ENCODE measurements around the gene DPY19L1.
"Not testable (repeated sequence)": the region's sequence is repeated elsewhere in the genome, so short reads cannot be mapped to it uniquely, and the experiment has no call there.

The DPY19L1 gene

DNA sequence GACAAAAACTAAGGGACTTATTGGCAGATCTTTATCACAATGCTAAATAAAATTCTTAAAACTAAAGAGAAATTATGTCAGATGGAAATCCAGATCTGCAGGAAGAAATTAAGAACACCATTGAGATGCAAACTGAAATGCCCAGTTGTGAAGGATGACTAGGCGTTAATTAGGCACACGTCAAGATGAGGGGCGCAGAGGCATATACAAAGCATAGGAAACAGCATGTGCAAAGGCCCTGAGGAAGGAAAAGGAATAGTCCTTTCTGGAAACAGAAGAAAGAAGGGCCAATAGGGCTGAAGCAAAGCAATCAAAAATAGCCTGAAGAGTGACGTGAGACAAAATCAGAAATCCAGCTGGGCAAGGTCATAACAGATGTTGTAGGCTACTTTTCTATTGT, 53.1 kb downstream of the DPY19L1 start:
- not testable (repeated sequence) for DNase-seq

DNA sequence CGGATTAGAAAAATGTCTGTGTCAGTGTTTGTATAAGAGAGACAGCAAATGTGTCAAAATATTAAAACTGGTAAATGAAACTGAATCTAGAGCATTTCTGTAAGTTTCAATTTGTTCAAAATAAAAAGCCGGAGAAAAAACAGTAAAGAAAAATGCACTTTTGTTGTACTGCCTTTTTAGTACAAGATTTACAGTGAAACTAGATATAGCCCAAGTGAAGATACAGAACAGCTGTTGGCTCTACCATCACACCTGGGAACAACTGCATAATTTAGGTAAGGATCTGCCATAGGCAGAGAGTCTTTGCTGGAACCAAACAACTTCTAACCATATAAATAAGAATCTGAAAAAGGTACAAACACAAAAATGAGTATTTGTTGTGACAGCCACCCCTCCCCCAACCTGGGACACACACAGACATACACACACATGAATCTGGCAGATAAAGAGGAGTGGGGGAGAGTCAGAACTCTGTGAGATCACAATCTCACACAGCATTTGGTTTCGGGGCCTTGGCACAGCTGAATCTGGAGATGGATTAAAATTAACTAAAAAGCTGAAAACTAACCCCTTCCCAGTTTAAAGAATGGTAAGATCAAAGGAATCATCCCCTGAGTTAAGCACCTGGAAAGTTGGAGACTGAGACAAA, 54.8 kb downstream of the DPY19L1 start:
- no peak for DNase-seq

DNA sequence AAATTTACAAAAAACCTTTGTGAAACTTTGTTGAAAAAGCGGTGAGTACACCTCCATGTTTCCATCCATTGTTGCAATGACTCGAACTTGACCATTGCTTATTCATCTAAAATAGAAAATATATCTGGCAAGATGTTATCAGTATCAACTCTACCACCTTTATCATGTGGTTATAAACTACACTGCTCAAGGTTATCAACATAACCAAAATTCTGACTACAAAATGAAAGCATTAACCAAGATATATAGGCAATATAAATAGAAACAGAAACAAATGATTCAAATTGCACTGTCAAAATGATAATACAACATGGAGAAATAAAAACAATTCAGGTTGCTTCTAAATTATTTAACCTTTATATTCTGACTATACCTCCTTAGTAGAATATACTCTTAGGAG, 58.2 kb downstream of the DPY19L1 start:
- not testable (repeated sequence) for DNase-seq

DNA sequence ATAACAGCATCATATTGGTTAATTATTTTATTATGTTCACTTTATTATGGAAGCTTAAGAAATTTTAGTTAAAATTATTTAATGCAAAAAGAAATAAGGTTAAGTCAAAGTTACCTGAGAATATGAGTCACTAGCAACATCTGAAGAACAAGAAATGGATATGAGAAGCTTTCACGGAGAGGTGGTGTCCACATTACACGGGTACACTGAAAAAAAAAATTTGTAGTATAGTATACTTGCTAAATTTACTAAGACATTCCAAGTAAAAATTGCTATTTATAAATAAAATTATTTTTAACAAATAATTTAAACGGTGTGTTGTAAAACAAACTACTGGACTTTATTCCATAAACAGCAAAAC, 63.9 kb downstream of the DPY19L1 start:
- no peak for DNase-seq

DNA sequence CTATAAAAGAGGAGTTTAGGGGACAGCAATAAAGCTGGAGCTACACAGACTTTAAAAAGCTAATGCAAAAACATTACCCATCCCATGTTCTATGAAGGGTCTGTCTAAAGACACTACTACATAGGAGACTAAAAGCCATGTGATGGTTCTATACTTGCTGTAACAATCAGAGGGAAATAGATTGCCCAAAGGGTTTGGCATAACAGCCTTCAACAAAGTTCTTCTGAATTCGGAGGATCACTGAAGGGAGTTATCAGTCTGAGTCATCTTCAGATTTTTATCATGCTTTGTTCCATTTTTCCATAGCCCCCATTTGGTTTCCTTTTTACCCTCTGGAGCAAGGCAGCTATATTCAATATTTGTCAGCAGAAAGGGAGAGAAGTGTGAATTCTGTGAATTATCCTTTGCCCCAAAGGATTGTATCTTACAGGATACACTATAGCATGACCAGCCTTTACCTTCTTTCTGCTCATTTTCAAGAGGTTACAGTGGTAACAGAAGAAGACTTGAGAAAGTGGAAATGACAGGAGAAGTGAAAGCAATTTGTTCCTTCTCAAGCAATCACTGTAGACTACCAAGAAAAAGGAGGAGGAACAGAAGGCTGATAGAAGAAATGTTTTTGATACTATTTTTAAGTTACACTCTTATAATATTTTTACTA, 64.4 kb downstream of the DPY19L1 start:
- not testable (repeated sequence) for DNase-seq

DNA sequence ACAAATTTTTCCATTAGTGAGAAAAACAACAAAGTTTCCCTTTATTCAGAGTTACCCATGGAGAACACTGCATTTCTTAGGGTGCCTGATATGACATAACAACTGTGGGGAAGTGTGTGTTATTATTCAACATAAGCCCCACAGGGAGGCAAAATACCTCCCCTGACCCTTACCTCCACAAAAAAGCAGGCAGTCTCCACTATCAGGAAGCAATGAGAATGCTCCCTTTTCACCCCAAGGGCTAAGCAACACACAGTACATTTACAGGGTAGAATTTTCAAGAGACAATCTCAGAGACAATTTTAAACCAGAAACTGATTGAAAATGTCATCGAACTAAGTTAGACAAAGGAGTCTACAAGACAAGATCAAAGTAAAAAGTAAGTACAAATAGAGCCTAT, 69.5 kb downstream of the DPY19L1 start:
- DNase-seq = not testable (repeated sequence)

DNA sequence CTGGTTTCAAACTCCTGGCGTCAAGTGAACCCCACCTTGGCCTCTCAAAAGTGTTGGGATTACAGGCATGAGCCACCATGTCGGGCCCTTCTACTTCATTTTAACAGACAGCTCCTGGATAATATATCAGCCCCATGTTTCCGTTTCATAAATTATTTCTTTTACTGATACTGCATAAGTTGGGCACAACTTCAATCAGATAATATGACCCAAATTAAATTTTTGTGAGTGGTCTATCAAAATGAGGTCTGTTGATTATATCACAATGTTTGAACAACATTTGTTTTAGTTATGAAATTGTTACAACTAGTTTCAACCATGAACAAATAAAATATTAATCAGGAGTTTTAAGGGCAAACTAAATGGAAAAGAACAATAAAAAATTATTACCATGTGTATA, 70.8 kb downstream of the DPY19L1 start:
- not testable (repeated sequence) for DNase-seq

DNA sequence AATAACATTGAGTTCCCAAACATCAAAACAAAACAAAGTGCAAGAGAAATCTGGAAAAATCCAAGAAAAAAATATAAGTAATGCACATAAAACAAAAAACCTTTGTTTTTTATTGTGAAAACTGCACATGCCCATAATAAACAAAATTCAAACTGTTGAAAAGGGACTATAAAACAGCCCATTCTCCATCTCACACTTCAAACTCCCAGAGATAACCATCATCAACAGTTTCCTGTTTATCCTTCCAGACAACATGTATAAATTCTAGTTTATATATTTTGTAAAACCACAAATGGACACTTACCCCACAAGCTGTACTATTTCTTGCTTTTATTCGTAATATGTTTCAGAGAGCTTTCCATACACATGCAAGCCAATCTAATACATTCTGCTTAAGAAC, 79.3 kb downstream of the DPY19L1 start:
- no peak for DNase-seq

DNA sequence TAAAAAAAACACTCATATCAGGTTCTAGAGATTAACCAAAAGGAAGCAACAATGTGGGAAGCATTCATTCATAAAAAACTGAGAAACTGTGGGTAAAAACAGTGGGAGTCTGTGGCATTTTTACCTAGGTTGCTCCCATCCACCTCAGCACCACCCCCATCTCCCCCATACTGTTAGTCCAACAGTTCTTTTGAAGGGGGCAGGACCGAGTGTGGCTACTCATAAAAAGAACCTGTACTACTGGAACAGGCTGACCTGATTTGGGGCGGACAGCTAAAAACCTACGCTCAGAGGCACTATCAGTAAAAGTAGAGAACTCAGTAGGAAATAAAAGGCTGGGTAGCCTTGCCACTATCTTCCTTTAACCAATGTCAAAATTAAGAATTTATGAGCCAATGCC, 84.5 kb downstream of the DPY19L1 start:
- DNase-seq = no peak

DNA sequence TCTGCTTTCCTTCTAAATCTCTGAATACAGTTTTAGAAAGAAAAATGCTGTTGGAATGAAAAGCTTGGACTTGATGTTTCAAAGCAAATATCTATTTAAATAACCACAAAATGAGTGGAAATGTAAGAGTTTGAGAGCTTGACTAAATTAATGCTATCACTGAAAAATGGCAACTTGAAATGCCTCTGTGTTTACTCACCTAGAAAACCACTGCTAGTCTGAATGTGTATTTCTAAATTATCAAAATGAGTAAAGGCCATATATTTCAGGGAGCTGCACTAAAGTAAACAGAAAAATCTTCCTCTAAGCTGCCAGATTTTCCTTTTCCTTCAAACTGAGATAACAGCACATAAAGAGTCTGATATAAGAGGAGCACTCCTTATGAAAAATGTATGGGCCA, 87.9 kb downstream of the DPY19L1 start:
- DNase-seq = no peak

DNA sequence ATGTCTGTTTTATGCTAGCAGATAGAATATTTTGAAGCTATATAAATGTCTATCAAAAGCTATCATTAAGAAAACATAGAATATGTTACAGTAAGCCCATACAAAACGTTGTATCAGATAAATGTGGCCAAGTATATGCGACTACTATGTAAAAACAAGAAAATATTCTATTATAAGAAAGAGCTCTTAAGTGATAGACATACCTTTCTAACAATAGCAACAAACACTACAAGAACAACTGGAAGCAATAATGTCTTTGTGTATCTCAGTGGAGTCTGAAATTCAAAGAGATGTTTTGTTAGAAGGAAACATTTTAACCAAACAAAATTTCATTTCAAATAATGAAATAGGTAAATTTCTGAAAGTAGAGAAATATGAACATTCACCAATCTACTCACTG, 89.9 kb downstream of the DPY19L1 start:
- DNase-seq = not testable (repeated sequence)

DNA sequence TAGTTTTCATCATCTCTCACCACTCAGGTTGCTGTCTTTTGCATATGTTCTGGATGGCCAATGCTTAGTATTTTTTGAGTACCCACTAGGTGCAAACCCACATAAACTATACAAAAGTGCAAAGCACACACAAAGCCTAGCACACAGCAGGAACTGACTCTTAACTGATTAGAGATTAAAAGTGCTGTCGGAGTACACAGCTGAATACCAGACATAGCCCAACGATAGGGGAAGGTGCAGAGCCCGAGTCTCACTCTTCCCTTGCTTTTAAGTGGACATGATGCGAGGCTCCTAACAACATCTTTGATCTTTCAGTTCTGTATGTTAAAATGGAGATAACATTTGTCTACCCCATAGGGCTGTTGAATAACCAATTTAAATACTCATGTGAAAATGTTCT, 90.8 kb downstream of the DPY19L1 start:
- no peak for DNase-seq

DNA sequence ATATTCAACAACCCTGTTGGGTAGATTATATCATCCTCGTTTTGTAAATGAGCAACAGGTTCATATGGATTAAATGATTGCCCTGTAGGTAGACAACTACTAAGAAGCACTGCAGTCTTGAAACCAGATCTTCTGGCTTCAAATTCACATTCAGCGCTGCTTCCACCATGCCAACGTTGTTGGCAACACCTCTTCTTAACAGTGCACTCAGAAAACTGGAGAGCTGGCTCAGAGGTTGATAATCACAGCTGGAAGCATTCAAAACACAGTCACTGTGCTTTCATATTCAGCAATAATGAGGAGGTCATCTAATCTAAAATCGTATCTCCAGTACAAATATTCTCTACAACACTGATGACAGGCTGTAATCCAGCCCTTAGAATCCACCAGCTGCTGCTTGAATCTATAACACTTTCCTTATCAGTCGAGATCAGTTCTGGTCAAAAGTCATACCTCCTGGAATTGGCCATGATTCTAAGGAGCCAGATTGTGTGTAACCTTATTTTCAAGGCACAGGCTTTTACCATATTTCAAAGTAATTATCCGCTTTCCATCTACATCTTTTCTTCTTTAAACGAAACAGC, 91.3 kb downstream of the DPY19L1 start:
- DNase-seq = not testable (repeated sequence)

DNA sequence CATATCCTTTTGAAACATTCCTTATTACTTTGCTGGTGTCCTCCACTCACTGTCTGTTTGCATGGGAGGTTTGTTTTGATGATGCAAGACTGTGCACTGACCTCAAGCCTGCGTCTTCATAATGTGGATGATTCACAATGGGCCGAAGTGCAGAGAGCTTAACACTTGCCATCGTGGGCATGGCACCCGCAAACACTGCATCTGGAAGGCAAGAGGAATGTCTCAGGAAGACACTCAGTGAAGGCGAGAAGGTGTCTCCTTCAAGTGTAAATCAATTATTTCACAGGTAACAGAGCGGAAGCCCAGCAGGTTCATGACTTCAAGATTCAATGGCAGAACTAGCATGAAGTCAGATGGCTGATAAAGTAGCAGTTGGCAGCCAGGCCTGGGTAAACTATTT, 98.1 kb downstream of the DPY19L1 start:
- DNase-seq = no peak

DNA sequence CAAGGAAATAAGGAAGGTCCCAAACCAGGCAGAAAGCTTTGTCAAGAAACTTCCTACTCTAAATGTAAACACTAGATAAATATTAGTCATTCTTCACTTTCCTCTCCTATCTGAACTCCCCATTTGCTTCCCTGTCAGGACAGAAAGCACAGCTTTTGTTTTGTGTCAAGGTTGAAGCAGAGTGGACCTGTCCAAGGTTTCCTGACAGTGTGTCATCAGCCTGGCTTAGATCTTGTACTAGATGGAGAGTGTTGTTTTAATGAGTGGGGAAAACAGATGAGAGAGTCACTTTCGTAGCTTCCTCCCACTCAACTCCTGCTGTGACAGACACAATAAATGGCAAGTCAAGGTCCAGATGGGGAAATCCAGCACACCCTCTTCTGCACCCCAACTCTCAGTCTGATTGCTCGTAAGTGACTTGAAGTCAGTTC, 101.5 kb downstream of the DPY19L1 start:
- not testable (repeated sequence) for DNase-seq

DNA sequence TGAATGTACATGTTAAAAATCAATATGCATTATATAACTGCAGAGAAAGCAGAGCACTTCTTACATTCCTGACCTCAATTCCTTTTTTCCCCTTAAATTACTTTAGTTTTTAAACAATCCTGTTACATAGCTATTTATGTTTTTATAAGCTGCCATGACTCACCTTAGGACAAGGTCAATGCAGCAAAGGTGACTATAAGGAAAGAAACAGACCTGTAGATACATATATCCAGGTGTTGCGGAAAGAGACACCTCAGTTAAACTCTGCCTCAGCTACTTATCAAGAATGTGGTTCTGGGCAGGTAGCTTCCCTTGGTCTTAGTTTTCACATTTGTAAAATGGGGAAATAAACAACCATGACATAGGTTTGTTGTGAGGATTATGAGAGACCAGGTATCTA, 105.5 kb downstream of the DPY19L1 start:
- DNase-seq = no peak

DNA sequence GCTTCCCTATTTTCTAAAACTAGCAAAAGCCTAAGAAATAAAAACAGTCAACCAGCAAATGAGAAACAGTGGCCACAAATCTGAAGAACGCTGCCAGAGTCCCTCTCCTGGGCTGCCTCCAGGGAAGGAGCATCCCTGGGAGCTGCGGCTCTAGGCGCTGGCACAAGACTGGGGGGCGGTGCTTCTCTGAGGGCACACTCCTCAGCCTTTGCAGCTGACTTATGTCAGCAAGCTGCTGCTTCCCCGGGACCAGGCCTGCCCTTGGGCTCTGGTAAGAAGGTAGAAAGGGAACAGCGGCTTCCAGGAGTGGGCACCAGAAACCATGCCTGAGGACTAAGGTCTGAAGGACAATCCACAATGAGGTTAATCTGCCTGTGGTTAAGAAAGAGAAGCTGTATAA, 107.5 kb downstream of the DPY19L1 start:
- DNase-seq = not testable (repeated sequence)

DNA sequence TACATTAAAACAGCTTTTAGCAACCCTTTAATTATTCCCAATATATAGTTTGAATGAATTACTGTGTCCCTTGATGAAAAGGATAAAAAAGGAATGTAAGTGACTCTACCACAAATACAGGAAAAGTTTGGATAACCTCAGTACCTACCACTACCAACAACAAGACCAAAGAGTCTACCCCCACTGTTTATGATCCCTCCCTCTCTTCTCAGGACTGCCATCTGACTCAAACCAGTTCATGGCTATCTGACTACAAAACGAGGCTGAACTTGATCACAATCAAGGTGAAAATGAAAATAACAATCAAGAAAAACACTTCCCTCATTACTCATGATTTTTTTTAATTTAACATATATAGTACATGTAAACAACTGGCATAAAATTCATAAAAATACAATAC, 108.7 kb downstream of the DPY19L1 start:
- no peak for DNase-seq

DNA sequence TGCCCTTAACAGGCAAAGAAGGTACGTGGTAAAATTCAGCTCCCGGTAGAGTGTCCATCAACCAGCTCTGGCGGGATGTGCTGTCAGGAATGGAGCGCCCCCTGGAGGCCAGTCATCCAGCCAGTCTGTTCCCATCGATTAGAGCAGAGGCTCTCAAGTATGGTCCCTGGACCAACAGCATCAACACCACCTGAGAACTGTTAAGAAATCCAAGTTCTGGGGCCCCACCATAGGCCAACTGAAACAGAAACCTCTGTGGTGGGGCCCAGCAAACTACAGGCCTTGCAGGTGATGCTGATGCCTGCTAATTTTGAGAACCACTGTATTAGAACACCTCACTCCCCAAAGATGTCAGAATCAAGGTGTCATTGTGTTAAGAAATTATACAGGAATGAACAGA, 109.2 kb downstream of the DPY19L1 start:
- DNase-seq = peak; percentile 39

DNA sequence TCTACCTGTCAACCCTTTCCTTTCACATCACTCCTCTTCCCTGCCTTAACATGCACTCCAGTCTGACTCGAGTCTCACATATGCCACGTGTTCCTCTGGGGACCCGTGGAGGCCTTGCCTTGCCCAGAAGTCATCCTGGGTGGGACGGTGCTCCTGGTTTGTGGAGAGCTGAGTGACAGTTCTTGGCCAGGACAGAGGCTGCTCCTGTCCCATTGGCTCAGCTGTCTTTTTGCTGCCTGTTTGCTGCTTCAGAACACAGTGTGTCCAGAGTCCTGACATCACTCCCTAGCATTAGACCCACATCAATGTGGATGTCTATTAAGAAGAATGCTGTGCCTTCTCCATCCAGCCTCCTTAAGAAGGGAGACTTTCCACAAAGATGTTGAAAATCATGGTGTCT, 116.8 kb downstream of the DPY19L1 start:
- DNase-seq = not testable (repeated sequence)

DNA sequence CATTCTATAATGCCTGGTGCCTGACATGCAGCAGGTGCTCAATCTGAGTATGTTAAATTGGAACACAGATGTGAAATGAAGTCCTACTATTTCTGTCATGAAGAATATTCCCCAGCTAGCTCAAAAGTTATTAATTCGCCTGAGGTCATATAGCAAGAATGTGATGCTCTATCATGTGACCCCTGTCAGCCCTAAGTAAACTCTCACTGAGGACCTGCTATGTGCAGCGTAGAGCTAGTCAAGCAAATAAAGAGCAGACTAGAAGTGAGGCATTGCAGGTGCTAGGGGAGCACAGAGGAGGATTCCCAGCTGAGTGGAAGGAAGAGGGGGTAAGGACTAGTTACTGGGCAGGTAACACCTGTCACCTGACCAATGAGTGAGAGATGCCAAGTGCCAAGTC, 118.2 kb downstream of the DPY19L1 start:
- not testable (repeated sequence) for DNase-seq

DNA sequence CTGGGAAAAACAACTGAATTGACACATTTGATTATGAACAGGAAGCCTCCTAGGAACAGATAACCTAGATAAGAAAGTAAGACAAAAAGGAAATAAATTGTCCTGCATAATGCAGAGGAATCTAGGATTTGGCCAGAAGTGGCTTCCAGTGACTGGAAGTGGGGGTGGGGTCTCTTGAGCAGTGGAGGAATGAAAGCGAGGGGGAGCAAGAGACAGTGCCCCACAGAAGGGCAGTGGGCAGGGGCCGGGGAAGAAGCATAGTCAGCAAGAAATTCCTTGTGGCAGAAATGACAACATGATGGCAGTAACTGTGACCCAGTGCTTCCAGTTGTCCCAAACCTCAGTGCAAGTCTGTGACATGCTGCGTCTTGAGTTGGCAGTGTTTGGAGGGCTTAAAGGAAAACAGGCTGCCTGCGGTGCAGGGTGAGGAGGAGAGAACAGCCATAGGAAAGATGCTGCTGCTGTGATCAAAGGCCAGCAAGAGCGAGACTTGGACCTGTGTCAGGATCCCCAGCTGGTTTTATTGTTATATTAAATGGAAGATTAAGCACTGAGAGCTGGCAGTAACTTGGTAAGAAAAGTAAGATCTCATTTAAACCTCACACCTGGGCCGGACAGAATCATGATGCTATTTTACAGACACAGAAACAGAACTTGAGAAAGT, 119.0 kb downstream of the DPY19L1 start:
- DNase-seq = not testable (repeated sequence)

DNA sequence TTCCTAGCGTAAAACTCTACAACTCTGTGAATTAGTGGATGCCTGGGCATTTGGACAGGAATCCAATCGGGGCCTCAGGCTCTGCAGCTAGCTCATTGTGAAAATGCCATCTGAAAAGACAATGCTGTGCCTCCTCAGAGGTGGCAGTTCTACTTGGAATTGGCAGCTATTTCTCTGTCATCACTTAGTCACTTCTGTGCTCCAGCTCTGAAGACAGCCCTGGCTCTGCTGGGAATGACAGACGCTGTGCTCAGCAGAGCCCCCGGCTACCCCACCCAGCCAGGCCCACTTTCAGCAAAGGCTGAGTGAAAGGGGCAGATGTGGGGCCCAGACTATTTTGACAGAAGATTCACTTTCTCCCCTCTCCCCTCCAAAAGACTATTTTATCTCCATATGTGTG, 119.8 kb downstream of the DPY19L1 start:
- not testable (repeated sequence) for DNase-seq

DNA sequence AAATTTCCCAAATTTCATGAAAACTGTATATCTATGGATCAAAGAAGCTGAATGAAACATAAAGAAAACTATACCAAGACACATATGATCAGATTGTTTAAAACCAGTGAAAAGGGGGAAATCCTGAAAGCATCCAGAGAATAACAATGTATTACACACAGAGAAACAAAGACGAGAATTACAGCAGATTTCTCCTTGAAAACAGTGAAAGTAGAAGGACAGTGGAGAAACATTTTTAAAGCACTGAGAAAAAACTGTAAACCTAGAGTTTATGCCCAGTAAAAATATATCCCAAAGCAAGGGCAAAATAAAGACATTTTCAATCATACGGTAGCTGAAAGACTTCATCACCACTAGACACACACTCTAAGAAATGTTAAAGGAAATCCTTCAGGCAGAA, 121.0 kb downstream of the DPY19L1 start:
- DNase-seq = no peak

All from retina (tissue), 1 donor.